GM18861 (cell line): ENCODE results near the gene ARCN1.
"Not testable (repeated sequence)": the region's sequence is repeated elsewhere in the genome, so short reads cannot be mapped to it uniquely, and the experiment has no call there.

Experiments
- ATAC-seq: cut with Tn5 transposase; IDR thresholded peaks from one replicate; pipeline ENCODE4 v1.9.1; 2021; ENCODE audit not compliant: unreplicated experiment

Gene ARCN1

DNA sequence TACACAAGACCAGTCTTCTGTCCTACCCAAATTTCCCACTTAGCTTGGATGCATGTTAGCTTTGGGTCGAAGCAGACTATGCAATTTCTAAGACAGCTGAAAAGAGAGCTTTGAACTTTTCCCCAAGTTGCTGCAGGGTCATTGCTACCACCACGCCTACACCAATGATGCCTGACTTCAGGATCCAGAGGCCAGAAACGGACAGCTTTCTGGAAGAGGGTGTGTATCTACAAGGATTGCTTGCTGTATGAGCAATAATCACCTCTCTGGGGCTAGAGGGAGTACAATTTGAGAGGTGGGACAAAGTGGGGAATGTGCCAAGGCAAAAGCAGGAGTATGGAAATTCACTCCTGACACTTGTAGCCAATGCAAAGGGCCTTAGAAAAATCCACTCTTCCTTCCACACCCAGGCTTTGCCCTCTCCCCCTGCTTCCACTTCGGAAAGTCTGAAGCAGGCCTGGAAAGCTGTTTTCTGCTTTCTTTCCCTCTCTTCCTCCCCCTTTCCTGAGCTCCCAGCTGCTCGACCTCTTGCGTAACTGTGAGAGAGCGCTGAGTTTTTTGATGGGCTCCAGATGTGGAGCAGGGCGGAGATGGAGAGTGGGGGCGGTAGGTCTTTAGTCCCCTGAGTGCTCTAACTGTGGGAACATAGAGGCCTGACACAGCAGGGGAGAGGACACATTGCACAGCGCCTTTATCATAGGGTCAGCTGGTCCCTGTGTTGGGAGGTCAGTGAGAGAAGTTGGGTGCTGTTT is 33.1 kb downstream of the ARCN1 start:
- no peak for ATAC-seq

DNA sequence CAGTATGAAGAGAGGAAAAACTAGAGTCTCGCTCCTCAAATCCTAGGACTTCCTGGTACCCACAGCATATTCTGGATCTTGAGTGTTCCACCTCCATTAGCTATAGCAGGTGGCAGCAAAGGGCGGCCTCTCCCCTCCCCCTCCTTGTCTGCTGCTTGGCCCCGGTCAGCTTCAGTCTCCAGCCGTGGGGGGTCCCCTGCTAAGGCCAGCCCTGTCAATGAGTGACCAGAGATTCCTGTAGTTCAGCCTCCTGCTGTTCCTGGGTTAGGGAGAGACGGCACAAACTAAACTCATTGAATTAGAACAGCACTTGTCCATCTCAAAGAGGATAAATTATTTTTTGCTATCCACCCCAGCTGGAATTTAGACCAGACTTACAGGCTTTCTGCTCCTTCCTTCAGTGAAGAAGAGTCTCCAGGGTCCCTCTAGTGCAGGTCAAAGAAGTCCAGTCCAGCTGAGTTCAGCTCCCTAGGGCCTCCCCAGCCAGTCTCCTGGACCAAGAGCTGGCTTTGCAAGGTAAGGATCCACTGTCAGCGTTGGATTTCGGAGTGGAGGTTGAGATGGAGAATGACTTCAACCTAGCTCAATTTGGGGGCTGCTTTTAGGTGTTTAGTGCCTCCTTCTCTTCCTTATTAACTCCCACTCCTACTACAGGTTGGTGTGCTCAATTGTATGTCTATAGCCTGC is 34.1 kb downstream of the ARCN1 start:
- ATAC-seq = no peak

DNA sequence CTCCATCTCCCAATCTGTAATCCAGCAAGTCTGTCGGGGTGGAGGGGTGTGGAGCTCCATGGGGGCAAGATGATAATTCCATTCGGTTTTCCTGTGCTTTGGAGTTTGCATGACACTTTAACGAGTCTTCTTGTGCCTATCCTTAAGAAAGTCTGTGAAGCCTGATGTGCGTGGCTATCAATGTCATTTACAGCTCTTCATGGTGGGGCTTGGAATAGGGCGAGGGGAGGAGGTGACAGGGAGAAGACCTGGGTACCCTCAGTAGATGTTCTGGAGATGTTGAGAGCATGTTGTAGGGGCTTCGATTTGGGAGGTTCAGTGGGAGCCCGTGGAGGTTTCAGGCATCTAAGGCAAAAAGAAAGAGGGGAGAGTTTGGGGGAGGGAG is 34.6 kb downstream of the ARCN1 start:
- no peak for ATAC-seq

DNA sequence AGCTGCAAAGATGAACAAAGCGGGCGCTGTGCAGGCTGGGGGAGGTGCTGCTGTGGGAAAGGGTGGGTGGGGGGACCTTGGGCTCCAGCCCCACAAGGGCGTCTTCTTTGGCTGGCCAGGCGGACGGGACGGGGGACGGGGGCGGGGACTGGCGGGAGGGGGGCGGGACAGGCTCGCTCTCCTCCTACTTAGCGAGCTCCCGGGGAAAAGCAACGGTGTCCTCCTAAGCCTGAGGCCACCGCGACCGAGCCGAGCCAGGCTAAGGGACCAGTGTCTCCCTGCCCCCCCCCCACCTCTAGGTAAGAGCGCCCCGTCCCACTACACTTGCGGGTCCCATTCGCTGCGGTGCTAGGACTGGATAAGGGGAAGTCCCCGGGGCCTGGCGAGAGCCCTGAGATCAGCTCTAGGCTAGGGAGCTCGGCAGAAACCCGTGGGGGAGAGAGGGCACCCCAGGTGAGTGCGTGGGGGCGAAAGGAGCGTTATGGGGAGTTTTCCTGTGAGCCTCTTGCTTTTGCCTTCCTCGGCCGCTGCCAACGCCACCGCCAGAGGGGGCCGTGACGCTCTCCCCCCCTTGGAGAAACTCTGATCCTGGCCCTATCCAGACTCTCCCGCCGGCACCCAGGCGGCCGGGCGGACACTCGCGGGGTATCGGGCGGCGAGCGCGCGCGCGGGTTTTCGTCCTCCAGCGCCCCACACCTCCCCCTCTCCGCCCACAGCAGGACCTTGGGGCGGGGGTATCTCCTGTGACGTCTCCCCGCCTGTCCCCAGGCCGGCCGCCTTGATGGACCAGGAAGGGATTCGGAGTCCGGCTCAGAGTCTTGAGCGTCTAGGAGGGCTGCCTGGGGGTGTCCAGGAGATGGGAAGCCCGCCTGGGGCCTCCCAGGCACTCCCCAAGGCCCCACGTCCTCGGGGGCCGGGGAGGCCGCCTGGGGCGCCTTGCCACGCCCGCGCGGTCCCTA is 35.5 kb downstream of the ARCN1 start, which contains the start of gene PHLDB1:
Gene PHLDB1, plus strand, starts transcription at position 215 of the 959 bp plus-strand sequence. CDS start 6,222 bp downstream, outside the sequence.
- no peak for ATAC-seq

DNA sequence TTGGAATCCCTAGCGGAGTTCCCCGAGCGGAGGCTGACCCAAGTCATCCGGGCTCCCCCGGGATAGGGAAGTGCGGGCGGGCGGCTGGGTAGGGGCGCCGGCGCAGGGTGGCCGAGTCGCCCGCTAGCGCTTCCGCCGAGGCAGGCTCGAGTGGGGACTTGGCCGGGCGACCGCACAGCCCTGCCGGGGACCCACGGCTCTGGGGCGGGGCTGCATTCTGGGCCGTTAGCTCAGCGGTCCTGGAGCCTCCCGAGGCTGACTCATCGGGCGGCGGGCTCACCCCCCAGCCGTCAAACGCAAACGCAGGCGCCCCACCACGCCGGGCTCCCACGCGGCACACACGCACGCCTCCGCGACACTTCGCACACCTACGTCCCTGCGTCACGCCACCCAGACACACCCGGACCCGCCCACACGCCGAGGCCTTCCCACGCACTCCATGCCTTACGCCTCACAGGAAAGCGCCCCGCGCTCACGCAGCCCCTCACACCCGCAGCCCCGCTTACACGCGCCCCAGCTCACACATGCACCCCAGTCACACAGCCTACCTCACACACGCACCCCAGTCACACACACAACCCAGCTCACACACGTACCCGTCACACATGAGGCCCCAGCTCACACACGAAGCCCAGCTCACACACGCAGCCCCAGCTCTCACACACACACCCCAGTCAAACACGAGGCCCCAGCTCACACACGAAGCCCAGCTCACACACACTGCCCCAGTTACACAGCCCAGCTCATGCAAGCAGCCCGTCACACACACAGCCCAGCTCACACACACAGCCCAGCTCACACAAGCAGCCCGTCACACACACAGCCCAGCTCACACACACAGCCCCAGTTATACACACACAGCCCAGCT is 36.4 kb downstream of the ARCN1 start:
- no peak for ATAC-seq

DNA sequence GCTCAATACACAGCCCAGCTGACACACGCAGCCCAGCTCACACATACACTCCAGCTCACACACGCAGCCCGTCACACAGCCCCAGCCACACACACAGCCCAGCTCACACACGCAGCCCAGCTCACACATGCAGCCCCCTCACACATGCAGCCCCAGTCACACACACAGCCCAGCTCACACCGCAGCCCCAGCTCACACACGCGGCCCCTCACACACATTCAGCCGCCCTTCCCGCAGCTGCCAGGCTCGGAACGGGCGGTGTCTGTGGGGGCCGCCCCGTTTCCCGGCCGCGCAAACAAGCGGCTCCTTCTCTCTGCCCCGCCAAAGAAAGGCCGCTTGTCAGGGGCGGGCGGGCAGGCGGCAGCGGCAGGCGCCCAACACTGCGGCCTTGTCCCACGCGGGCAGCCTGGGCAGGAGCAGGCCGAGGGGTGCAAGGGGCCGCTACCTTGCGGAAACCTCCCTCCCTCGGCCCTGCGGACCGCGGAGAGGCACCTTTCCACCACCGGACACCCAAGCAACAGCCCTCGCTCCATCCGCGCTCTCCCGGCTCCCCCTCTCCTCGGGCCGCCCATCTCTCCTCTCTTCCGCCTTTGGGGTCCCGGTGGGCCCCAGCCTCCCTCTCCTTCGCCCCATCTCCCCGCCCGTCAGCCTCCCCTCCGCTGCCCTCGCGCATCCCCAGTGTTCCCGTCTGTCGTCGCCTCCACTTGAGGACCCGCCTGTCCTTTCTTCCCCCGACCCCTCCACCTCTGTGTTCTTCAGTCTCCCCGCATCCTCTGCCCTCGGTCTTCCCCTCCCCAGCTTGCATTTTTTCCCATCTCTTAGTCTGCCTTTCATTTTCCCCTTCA is 37.4 kb downstream of the ARCN1 start:
- ATAC-seq = no peak

DNA sequence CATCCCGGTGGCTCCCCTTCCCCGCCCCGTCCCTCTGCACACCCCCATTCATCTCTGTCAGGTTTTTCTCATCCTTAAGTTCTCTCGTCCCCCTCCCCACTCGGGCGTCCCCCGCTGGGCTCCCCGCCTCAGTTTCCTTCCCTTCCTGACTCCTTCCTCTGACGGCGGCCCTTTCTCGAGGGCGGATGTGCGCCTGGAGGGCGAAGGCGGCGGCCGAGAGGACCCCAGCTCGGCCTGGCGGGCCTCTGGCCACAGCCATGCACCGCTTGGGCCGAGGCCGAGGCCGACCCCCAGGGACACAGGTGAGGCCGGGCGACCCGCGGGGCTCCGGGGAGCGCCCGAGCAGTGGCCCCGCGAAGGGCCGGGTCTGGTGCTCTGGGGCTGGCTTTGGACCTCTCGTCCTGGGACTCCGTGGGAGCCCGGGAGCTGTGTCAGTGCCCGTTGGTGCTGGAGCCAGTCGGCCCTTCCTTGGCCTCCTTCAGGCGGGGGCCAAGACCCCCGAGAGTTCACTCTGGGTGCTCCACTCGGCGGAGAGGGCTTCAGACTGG is 38.1 kb downstream of the ARCN1 start:
- ATAC-seq = no peak

DNA sequence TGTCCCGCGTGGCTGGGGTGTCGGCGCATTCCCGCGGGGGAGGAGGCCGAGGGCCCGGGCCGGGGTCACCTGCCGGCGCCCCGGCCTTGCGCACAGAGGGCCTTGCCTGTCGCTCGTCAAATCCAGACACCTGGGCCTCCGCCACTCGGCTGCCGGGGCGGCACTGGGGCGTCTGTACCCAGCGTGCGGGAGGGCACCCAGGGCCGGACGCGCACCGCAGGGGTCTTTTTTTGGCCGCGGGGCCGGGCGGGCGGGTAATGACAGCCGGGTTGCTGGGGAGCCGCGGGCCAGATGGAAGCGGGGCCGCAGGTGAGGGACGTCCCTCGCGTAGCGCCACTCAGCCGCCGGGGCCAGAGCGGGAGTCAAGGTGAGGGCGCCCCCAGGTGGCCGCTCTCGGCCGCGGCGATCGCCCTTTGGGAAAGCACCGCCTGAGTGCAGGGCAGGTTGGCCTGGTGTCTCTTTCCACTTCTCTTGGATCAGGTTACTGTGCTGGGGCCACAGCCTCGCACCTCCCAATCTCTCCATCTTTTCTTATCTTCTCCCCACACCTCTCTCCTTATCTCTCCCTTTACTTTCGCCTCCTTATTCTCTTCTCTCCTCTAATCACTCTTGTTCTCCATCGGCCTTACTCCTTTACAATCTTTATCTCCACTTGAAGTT is 38.7 kb downstream of the ARCN1 start:
- peak; percentile 60 for ATAC-seq

DNA sequence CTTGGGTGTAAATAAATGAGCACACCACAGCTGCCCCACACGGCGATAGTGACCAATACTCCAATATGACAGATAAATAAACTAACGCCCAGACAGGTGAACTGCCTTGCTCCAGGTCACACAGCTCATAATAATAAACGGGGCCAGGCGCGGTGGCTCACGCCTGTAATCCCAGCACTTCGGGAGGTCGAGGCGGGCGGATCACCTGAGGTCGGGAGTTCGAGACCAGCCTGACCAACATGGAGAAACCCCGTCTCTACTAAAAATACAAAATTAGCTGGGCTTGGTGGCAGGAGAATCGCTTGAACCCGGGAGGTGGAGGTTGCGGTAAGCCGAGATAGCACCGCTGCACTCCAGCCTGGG is 39.2 kb downstream of the ARCN1 start:
- ATAC-seq = not testable (repeated sequence)

DNA sequence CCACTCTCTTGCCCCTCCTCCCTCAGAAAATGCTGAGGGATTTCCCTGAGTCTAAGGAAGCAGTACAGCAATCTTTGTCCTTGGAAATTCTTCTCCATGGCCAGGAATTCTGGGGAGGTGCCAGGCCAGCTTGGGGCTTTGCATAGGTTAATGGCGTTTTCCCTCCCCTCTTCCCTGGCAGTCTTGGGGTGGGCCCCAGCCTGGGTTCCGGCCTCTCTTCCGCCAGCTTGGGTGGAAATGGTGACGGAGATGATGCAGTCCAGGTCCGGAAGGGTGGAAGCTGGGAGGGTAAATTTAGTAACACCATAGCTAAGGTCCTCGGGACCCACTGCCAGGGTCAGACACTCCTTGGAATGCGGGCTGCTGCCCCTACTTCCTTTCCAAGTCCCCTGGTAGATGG is 40.2 kb downstream of the ARCN1 start:
- ATAC-seq = no peak

DNA sequence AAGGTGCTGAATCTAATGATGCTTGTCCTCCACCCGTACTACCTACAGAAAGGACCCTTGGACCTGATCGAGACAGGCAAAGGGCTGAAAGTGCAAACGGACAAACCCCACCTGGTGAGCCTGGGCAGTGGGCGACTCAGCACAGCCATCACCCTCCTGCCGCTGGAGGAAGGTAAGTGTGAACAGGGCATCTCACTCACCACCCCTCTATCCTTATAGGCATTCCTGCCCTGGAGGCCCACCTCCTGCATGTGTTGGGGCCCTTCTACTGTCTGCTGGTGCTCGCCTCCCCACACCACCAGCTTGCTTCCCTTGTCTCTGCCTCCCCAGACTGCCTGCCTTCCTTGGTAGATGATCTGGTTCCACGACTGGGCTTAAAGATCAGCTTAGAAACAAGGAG is 42.3 kb downstream of the ARCN1 start:
- ATAC-seq = no peak

DNA sequence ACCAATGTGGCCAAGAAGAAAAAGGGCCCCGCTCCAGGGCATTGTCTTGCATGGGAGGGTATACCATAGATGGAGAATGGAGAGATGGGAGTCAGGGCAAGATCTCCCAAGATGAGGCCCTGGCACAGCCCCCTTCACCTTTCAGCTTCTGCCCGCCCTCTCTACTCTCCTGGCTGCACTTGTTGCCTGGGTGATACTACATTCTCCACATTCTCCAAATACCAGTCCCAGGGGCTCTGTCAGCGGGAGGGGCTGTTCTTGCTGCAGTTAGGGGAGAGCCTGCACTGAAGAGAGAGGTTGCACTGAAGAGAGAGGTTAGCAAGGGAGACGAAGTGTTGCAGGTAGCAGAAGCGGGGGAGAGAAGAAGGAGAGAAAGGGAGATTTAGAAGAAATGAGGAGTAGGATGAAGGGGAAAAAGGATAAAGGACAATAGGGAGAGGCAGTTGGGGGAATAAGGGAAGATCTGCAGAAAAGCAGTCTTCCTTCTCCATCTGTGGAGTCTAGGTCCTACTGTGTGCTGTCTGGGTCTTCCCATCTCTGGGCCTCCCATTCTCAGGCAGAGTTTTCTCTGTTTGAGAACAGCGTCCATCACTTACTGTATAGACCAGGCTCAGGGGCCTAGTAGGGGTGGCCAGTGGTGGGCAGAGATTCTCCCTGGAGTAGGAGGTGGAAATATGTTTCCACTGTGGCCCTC is 43.2 kb downstream of the ARCN1 start:
- no peak for ATAC-seq

DNA sequence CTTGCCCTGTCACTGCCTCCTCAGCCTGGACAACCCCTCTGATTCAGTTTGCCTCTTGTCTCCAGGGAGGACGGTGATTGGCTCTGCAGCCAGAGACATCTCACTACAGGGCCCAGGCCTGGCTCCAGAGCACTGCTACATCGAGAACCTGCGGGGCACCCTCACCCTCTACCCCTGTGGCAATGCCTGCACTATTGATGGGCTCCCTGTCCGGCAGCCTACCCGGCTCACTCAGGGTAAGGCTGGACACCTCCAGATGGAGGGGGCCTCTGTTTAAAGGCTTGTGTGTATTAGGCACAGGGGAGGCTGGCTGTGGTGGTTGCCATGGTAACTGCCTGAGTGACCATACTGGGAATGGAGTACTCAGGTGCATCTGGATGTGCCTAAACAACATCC is 43.8 kb downstream of the ARCN1 start:
- no peak for ATAC-seq

DNA sequence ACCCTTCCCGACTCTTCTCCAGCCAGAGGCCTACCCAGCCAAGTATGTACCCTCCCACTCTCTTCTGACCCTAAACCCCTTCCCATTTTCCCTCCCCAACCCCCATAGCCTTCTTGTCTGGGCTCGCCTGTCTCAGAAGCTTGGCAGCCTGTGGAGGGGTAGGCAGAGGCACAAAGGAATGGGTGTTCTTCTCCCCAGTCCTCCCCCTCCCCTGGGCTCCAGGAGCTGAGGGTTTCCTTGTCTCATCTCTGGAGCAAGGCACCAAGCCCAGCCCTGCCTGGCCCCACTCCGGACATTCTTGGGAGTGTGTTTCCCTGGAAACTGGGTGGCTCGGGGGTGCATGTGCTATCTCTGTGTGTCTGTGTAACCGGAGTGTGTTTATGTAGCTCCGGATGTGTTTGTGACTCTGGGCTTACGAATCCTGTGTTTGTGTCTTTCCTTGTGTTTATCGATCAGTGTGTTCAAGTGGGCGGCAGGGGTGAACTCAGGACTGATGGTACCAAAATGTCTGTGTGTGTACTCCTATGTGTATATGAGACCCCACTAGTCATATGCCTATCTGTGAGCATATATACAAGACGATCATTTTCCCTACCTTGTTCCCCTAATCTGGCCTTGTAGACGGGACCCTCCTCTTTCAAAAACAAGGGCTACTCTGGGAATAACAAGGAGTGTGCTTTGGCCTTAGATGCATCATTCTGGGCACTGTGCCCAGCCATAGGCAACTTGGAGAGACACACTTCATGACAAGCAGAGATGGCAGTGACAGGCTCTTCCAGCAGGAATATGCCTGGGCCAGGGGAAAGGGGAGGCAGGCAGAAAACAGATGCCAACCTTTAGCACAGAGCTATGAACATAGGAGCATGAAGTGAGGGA is 46.1 kb downstream of the ARCN1 start:
- no peak for ATAC-seq

DNA sequence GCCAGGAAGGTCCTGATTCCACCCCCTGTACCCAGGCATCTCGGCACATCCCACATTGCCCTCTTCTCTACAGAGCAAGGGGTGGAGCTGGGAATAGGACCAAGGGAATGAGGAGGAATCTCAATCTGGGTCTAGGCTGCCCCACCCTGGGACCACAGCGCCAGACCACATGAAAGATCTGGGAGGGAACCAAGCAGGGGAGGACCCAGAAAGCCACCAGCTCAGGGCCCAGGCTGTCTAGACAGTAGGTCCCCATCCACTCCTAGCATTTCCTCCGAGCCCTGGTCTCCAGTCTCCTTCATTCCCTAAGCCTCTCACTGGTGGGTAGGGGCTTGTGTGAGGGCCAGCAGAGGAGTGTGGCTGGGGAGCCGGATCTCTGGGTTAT is 46.8 kb downstream of the ARCN1 start:
- no peak for ATAC-seq

DNA sequence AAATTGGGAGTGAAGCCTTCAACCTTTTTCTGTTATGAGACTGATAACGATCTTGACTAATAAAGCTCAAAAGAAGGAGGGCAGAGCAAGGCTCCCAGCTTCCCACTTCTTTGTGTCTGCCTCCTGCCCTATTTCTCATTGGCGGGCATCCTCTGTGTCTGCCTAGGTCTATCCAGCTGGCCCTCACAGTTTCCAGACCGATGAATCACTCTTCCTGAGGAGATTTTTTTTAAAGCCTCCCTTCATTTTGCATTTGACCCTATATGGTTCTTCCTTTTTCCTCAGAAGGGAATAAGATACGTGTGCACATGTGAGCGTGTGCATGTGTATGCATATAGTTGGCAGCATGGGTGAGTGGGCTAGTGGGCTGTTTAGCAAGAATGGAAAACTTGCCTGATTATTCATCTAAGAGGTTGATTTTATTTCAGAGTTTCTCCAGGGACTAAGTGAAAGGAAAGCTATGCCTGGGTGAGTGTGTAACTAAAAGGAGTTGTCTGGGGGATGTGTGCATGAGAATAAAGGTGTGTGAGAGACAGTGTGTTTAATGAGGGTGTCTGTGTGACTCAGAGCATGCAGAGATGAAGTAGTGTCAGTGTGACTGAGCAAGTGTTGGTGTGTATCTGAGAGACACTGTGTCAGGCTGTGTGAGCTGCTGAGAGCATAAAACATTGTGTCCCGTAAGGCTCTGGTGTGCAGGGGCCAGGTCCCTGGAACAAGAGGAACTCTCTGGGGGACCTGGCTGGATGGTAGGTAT is 47.4 kb downstream of the ARCN1 start:
- no peak for ATAC-seq
